DLD1 (cell line): Measurements from ENCODE around the gene AMN.
"Not testable (repeated sequence)": the region's sequence is repeated elsewhere in the genome, so short reads cannot be mapped to it uniquely, and the experiment has no call there.

ENCODE experiments used
- in situ Hi-C: cut with HindIII; loops from 2 replicates; pipeline ENCODE4 v1.10.0; 2017; ENCODE audit warnings: low sequenced_read_pairs

Gene AMN

GRCh38 chr14:102922490-102923200 lies at the start of gene AMN:
Gene AMN, plus strand, starts transcription at chr14:102922663. Its CDS starts 26 bp downstream, at chr14:102922689.
- in situ Hi-C loops = no loop called here

GRCh38 chr14:102873131-102873530 lies 49.3 kb upstream of the AMN start:
- in situ Hi-C loops = no loop called here

DNA sequence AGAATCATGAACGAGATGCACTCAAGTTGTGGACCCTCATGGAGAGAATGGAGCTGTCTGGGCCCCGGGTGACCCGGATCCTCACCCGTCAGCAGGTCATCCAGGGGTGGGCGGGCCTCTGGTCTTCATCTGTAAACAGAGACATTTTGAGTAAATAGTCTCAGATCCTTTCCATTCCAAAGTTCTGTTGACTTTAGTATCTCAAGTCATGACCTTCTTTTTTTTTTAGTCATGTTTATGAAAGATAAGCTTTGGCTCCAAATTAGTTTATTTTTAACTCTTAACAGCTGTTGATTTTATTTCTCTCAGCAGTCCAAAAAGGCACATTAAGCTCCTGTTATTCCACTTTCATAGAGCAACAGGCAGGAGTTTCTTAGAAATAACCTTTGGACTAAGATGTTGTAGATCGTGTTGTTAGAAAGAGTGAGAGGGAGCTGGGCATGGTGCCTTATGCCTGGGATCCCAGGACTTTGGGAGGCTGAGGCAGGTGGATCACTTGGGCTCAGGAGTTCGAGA lies 48.9 kb upstream of the AMN start:
- in situ Hi-C loops = no loop called here

- in situ Hi-C loops = no loop called here
Measured at GRCh38 chr14:102875652-102876051, 46.8 kb upstream of the AMN start.

DNA sequence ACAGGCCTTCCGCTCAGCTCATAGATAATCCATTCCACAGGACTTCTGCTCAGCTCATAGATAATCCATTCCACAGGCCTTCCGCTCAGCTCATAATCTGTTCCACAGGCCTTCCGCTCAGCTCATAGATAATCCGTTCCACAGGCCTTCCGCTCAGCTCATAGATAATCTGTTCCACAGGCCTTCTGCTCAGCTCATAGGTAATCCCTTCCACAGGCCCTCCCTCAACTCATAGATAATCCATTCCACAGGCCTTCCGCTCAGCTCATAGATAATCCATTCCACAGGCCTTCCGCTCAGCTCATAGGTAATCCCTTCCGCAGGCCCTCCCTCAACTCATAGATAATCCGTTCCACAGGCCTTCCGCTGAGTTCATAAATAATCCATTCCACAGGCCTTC lies 45.0 kb upstream of the AMN start:
- in situ Hi-C loops = not testable (repeated sequence)

- in situ Hi-C loops = no loop called here
Measured at GRCh38 chr14:102878174-102878969, 44.1 kb upstream of the AMN start.

DNA sequence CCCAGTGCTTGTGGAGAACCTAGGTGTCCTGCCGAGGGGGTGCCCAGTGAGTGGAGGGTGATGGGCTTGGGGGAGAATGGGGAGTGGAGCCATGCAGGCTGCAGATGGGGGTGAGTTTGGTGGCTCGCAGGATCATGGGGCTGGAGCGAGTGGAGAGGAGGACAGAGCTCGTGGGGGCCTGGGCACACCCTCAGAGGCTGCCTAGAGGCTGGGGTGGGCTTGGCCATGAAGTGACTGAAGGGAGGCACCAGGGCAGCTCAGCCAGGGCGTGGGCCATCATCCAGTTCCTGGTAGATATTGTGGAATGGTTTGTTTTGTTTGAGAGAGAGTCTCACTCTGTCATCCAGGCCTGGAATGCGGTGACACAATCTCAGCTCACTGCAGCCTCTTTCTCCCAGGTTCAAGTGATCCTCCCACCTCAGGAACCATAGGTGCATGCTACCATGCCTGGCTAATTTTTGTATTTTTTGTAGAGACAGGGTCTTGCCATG lies 43.4 kb upstream of the AMN start:
- in situ Hi-C loops = no loop called here

DNA sequence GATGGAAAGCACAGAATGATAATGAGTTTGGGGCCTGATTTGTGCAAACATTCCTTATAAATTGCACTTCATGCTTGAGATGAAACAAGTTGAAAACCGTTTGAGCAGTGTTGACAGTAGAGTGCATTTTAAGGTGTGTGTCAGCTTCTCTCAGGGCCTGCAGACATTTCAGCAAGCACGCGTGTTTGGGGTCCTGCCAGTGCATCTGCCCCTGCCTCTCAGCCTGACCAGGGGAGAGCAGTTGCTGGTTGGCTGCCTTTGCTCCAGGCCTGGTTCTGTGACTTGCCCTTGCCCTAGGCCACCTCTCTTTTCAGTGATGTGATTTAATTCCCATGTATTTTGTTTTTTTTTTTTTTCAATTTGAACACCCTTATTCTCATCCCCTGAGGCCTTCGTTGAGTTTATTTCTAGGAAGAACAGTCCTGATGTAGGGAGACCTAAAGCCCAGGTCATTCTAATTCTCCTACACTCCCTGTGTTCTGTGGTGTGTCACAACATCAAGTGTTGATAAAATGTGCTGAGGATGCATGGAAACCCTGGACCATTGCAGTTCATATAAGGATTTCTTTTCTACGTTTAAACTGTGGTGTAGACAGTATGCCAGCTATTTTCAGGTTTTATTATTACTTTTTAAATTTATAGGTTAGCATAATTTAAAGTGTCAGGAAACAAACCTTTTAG lies 40.1 kb upstream of the AMN start:
- in situ Hi-C loops = no loop called here

DNA sequence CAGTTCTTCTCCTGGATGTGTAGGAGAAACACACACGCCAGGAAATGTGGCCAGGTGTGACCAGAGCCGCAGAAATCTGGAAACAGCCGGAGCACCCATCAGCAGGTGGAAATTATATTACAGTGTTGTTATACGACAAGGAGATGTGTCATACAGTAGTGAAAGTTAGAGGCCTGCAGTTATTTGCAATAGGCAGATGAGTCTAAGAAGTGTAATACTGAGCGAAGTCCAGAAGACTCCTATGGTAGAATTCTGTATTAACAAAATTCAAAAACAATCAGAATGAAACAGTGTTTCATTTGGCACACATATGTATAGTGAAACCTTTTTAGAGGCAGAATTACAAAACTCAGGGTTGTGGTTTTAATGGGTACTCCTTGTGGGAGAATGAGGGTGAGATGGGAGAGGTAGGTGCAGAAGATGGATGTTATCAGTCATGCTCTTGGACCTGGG lies 39.3 kb upstream of the AMN start:
- in situ Hi-C loops = no loop called here

DNA sequence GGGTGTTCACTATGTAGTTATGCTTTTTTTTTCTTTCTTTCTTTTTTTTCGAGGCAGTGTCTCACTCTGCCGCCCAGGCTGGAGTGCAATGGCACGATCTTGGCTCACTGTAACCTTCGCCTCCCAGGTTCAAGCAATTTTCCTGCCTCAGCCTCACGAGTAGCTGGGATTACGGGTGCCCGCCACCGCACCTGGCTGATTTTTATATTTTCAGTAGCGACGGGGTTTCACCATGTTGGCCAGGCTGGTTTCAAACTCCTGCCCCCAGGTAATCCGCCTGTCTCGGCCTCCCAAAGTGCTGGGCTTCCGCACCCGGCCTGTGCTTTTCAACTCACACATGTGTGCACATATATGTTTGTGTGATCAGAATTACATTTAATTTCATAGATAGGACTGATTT lies 38.9 kb upstream of the AMN start:
- in situ Hi-C loops = no loop called here

DNA sequence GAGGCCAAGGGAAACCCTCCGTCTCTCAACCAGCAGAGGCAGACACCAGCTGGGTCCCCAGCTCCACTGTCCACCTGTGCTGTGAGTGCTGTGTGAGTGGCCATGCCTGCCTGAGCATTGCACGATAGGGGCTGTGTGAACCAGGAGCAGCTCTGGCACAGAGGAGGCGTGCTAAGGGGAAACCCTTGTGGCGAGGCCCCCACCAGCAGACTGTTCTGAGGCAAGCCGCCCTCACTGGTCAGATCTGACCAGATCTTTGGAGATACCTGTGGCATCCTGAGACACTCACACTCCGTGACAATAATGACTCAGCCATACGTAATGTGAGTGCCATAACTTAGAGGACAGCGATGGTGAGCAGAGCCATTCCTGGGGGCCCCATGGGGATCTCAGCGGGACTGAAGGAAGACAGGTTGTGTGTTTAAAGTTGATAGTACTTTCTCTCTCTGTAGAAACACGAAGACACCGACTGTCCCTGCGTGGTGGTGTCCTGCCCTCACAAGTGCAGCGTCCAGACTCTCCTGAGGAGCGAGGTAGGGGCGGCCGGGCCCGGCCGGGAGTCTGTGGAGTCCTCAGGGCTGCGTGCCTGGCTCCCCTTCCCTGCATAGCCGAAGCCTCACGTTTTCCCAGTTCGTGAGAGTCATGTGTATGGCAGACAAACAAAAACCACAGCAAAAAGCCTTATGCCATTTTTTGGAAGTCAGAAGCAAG lies 36.6 kb upstream of the AMN start:
- in situ Hi-C loops = no loop called here

- in situ Hi-C loops = no loop called here
Measured at GRCh38 chr14:102888748-102889147, 33.7 kb upstream of the AMN start.

GRCh38 chr14:102889615-102890014 lies 32.8 kb upstream of the AMN start:
- in situ Hi-C loops = no loop called here

- in situ Hi-C loops = no loop called here
Measured at GRCh38 chr14:102891111-102891510, 31.4 kb upstream of the AMN start.

DNA sequence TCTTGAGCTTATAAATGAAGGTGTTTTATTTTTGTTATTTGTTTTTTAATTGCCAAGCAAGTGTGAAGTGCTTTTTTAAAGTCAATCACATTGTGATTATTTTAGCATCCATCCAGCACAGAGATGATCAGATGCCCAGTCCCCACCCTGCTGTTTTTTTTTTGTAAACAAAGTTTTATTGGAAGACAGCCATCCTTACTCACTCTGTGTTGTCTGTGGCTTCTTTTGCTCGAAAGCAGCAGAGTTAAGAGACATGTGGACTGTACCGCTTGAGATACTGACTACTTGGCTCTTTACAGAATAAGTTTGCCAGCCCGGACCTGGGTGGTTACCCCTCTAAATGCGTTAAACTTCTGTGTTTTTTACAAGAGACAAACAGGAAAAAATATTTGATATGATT lies 30.9 kb upstream of the AMN start:
- in situ Hi-C loops = no loop called here

GRCh38 chr14:102892651-102893050 lies 29.8 kb upstream of the AMN start:
- in situ Hi-C loops = no loop called here

DNA sequence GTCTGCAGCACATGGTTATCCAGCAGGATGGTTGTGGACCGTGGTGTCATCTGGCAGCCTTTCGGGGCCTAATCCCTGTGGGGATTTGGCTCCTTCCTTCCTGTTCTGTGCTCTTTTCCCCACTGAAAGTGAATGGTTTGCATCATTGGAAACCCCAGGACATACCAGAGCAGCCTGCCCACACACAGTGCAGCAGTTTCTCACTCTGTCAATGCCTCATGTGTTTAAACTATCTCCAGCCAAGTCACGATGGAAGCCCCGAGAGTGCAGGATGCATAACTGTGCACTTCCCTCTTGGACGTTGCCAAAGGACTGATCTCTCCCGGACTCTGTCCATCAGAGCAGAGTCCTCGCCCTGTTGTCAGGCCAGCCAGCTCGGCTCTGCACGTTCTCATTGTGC lies 29.0 kb upstream of the AMN start:
- in situ Hi-C loops = no loop called here

GRCh38 chr14:102896735-102897134 lies 25.7 kb upstream of the AMN start:
- in situ Hi-C loops = not testable (repeated sequence)

GRCh38 chr14:102897299-102898027 lies 25.0 kb upstream of the AMN start:
- in situ Hi-C loops = no loop called here

GRCh38 chr14:102898298-102898697 lies 24.2 kb upstream of the AMN start:
- in situ Hi-C loops = no loop called here
